Measurements from ENCODE around the gene MKNK2. TPM values are rescaled to one million over a fixed set of nuclear protein-coding genes. Genes with fewer than 3 reads are reported as not detected.
"Not testable (repeated sequence)": the region's sequence is repeated elsewhere in the genome, so short reads cannot be mapped to it uniquely, and the experiment has no call there.

Gene MKNK2
- total RNA-seq, 1 experiment from 2014 or later = 96.8 TPM

DNA sequence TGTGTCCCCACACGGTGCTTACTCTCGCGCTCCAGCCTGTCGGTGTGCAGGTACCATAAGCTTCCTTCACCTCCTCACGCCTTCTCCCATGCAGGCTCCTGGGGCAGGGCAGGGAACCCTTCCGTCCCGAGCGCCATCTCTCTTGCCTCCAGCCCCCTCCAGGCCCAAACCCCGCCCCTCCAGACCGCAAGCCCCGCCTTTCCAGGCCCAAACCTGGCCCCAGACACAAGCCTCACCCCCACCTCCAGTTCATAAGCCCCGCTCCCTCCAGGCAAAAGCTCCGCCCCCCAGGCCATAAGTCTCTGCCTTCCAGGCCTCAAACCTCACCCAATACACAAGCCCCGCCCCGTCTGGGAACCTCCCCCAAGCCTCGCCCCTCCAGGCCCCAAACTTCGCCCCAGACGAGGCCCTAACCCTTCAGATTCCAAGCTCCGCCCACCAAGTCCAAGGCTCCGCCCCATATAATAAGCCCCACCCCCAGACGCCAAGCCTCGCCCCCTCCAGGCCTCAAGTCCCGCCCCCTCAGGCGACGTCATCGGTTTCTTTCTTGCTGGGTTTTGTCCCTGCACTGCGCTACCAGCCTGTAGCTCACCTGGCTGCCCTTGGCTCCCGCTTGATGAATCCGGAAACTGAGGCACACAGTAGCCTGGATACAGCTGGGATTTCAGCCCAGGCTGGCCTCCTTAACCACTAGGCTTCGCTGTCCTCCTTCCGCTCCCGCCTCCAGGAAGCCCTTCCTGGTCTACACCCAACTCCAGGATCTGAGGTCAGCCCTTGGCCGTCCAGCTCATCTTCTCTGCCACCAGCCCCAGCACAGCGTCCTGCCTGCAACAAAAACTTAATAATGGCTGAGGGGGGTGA lies 16.1 kb downstream of the MKNK2 start:
- Histone ChIP-seq H3K9me3 (ENCODE audit: low read length) (no peaks in the 10 kb centered on the region), H3K27ac (ENCODE audit: low read length) (peak overlapping the region; percentile 22; the same call in 1 of the 2 replicates), H4K20me1 (ENCODE audit: low read length) (no peaks in the 10 kb centered on the region), H3K4me2 (ENCODE audit: low read length) (peak overlapping the region; percentile 47; the same call in 1 of the 2 replicates), H3K27me3 (ENCODE audit: low read length) (no peaks in the 10 kb centered on the region), H3K4me3 (ENCODE audit: low read length) (no peak overlapping the region), H3K36me3 (ENCODE audit: low read depth, low read length) (peaks cover under 1% of the 10 kb centered on the region; the same call in 1 of the 2 replicates), H3K9ac (ENCODE audit: low read length) (no peak overlapping the region), H3F3A (ENCODE audit: low read length, unreplicated experiment) (no peaks in the 10 kb centered on the region), H3K9me2 (replicated peaks; ENCODE audit: low read length) (no peaks in the 10 kb centered on the region), H2AFZ (ENCODE audit: low read length) (peak overlapping the region; percentile 56; the same call in 1 of the 2 replicates), H3K79me2 (ENCODE audit: low read length) (no peaks in the 10 kb centered on the region), H3K4me1 (ENCODE audit: insufficient read depth, low read length) (peaks cover 12% of the 10 kb centered on the region)
- DNase-seq (peak; percentile 75), ATAC-seq (peak; percentile 58)
- intact Hi-C loops (cut with micrococcal nuclease) = no loop called here
- BruUV-seq (replicated peaks) = no TSS peak
- CTCF ChIA-PET = interaction anchor here (0.7 kb wide), 1 partner anchor 21 kb away, joined by 8 read pairs; no protein-coding TSS in a partner anchor
- POLR2A ChIA-PET (ENCODE audit: unreplicated experiment) = interaction anchor here (0.6 kb wide), 1 partner anchor 147 kb away, joined by 6 read pairs; no protein-coding TSS in a partner anchor
- TF ChIP-seq CTCF (conservative IDR thresholded peaks at IDR 0.05; ENCODE audit: low read depth, low read length) (no peak), EZH2 (IDR thresholded peaks at IDR 0.05; ENCODE audit: low read length, unreplicated experiment) (no peak), EZH2phosphoT487 (IDR thresholded peaks at IDR 0.05; ENCODE audit: borderline replicate concordance, low read length) (no peak)

- CTCF ChIA-PET; POLR2A ChIA-PET (ENCODE audit: unreplicated experiment); H3F3A ChIP-seq (ENCODE audit: low read length, unreplicated experiment); H3K36me3 ChIP-seq (ENCODE audit: low read depth, low read length); H3K9ac ChIP-seq (ENCODE audit: low read length); H2AFZ ChIP-seq (ENCODE audit: low read length); DNase-seq; intact Hi-C loops (cut with micrococcal nuclease); H3K27me3 ChIP-seq (ENCODE audit: low read length); H3K4me3 ChIP-seq (ENCODE audit: low read length); H3K9me2 ChIP-seq (replicated peaks; ENCODE audit: low read length); H4K20me1 ChIP-seq (ENCODE audit: low read length); H3K9me3 ChIP-seq (ENCODE audit: low read length); BruUV-seq (replicated peaks); H3K79me2 ChIP-seq (ENCODE audit: low read length); ATAC-seq; H3K27ac ChIP-seq (ENCODE audit: low read length): not testable (repeated sequence)
- peak overlapping the region; percentile 26; the same call in 1 of the 2 replicates for H3K4me2 ChIP-seq (ENCODE audit: low read length)
- H3K4me1 ChIP-seq (ENCODE audit: insufficient read depth, low read length) = peaks cover 12% of the 10 kb centered on the region
These were observed 16.8 kb downstream of the MKNK2 start for GRCh38 chr19:2034253-2034652.

GRCh38 chr19:2033825-2034159 lies 17.3 kb downstream of the MKNK2 start:
- Histone ChIP-seq H3K9me3 (ENCODE audit: low read length) (no peaks in the 10 kb centered on the region), H3K9ac (ENCODE audit: low read length) (no peak overlapping the region), H3K9me2 (replicated peaks; ENCODE audit: low read length) (no peaks in the 10 kb centered on the region), H3K27ac (ENCODE audit: low read length) (no peak overlapping the region), H3K36me3 (ENCODE audit: low read depth, low read length) (no peaks in the 10 kb centered on the region), H3K27me3 (ENCODE audit: low read length) (no peaks in the 10 kb centered on the region), H3K79me2 (ENCODE audit: low read length) (no peaks in the 10 kb centered on the region), H3K4me3 (ENCODE audit: low read length) (no peak overlapping the region), H3K4me2 (ENCODE audit: low read length) (no peak overlapping the region), H3F3A (ENCODE audit: low read length, unreplicated experiment) (no peaks in the 10 kb centered on the region), H2AFZ (ENCODE audit: low read length) (no peak overlapping the region), H3K4me1 (ENCODE audit: insufficient read depth, low read length) (peaks cover 12% of the 10 kb centered on the region), H4K20me1 (ENCODE audit: low read length) (no peaks in the 10 kb centered on the region)
- ChIA-PET POLR2A (ENCODE audit: unreplicated experiment) (no interaction called here), CTCF (no interaction called here)
- intact Hi-C loops (cut with micrococcal nuclease) = no loop called here
- DNase-seq (no peak), ATAC-seq (no peak)
- no TSS peak for BruUV-seq (replicated peaks)
- no peak for TF ChIP-seq EZH2 (IDR thresholded peaks at IDR 0.05; ENCODE audit: low read length, unreplicated experiment)
- TF ChIP-seq EZH2phosphoT487 (IDR thresholded peaks at IDR 0.05; ENCODE audit: borderline replicate concordance, low read length) = no peak
- TF ChIP-seq CTCF (conservative IDR thresholded peaks at IDR 0.05; ENCODE audit: low read depth, low read length) = no peak
